Spinal cord (tissue), 10 donors: ENCODE results near the gene MED31. TPM values are rescaled to one million over a fixed set of nuclear protein-coding genes. Genes with fewer than 3 reads are reported as not detected.

Experiments
- DNase-seq, 6 donors: peaks; one replicate each; pipeline versions ENCODE4 v3.0.0 to v3.0.0-alpha.2; 2013 to 2015; ENCODE audit warnings: low spot score in 6 of 6, low read depth in 4 of 6
- H3K27ac ChIP-seq: one replicate; pipeline ENCODE4 v1.5.1; 2013; ENCODE audit warnings: low read depth, low read length, control low read depth
- H3K27me3 ChIP-seq: one replicate; pipeline ENCODE4 v1.6.1; 2013; ENCODE audit warnings: low read length; ENCODE audit not compliant: control insufficient read depth, insufficient read depth
- H3K36me3 ChIP-seq: one replicate; pipeline ENCODE4 v1.6.1; 2013; ENCODE audit warnings: low read length; ENCODE audit not compliant: control insufficient read depth, insufficient read depth
- H3K4me1 ChIP-seq: one replicate; pipeline ENCODE4 v1.6.1; 2013; ENCODE audit warnings: low read length; ENCODE audit not compliant: control insufficient read depth, insufficient read depth
- H3K4me3 ChIP-seq: one replicate; pipeline ENCODE4 v1.5.1; 2013; ENCODE audit warnings: low read depth, low read length, control low read depth
- H3K9me3 ChIP-seq: one replicate; pipeline ENCODE4 v1.6.1; 2013; ENCODE audit warnings: low read length; ENCODE audit not compliant: control insufficient read depth, insufficient read depth
- WGBS: methylation state at CpG from one replicate; pipeline ENCODE4 v1.1.5; 2013; ENCODE audit warnings: missing lambda C conversion rate; ENCODE audit not compliant: insufficient coverage; 5-methylcytosine and 5-hydroxymethylcytosine counted together
- polyA plus RNA-seq, 2 donors: library from polyadenylated mRNA; unstranded; fragments of 120-200 nt; gene quantifications; one replicate each; pipeline ENCODE4 v1.2.1, GENCODE V29; 2013; ENCODE audit not compliant: insufficient read length in 2 of 2
- total RNA-seq, 2 donors: library from RNA; depleted of rRNA in 1 of 2; stranded (reverse); fragments of 120-200 nt in 1 of 2; fragments of >200 nt in 1 of 2; gene quantifications; one replicate each; pipeline versions ENCODE4 v1.2.3 to v1.2.4, GENCODE V29; 2013 to 2014
- donor health status: healthy.

MED31 gene
- total and polyA plus RNA-seq, 4 donors, result 15.8 to 27.6 (median 23.1) TPM

GRCh38 chr17:6636616-6637457, 14.6 kb downstream of the MED31 start:
- H3K4me3 ChIP-seq, result no peak overlapping the region
- H3K9me3 ChIP-seq, result no peaks in the 10 kb centered on the region
- H3K27ac ChIP-seq, result no peak overlapping the region
- peaks cover 30% of the 10 kb centered on the region for H3K36me3 ChIP-seq
- DNase-seq, result no peak
- WGBS, result 91% methylated on average over 15 of the region's 17 CpGs
- H3K27me3 ChIP-seq, result no peaks in the 10 kb centered on the region
- H3K4me1 ChIP-seq, result peaks cover 35% of the 10 kb centered on the region

- WGBS, result 86% methylated on average over 1 of the region's 2 CpGs
- Histone ChIP-seq H3K9me3 (no peaks in the 10 kb centered on the region), H3K4me3 (no peak overlapping the region), H3K4me1 (peaks cover 31% of the 10 kb centered on the region), H3K27ac (no peak overlapping the region), H3K36me3 (peaks cover 30% of the 10 kb centered on the region), H3K27me3 (no peaks in the 10 kb centered on the region)
- DNase-seq, result no peak
Measured at GRCh38 chr17:6636105-6636504, 15.3 kb downstream of the MED31 start.

GRCh38 chr17:6633263-6633662, 18.1 kb downstream of the MED31 start:
- Histone ChIP-seq H3K36me3 (peaks cover 20% of the 10 kb centered on the region), H3K27ac (no peak overlapping the region), H3K4me3 (no peak overlapping the region), H3K4me1 (peaks cover 12% of the 10 kb centered on the region), H3K27me3 (no peaks in the 10 kb centered on the region), H3K9me3 (no peaks in the 10 kb centered on the region)
- DNase-seq, result no peak
- WGBS, result 100% methylated on average over 1 of the region's 3 CpGs

- Histone ChIP-seq H3K4me3 (no peak overlapping the region), H3K27ac (no peak overlapping the region), H3K9me3 (no peaks in the 10 kb centered on the region), H3K36me3 (peaks cover 17% of the 10 kb centered on the region), H3K27me3 (no peaks in the 10 kb centered on the region), H3K4me1 (peaks cover 5% of the 10 kb centered on the region)
- no peak for DNase-seq
Measured at GRCh38 chr17:6632530-6632929, 18.9 kb downstream of the MED31 start.

GRCh38 chr17:6630390-6630789, 21.0 kb downstream of the MED31 start:
- H3K4me3 ChIP-seq, result no peak overlapping the region
- no CpG with 5 or more reads among the region's 1 CpG for WGBS
- no peaks in the 10 kb centered on the region for H3K9me3 ChIP-seq
- no peak for DNase-seq
- peaks cover 11% of the 10 kb centered on the region for H3K36me3 ChIP-seq
- no peak overlapping the region for H3K27ac ChIP-seq
- H3K4me1 ChIP-seq, result no peaks in the 10 kb centered on the region
- no peaks in the 10 kb centered on the region for H3K27me3 ChIP-seq

- Histone ChIP-seq H3K4me3 (no peak overlapping the region), H3K9me3 (no peaks in the 10 kb centered on the region), H3K4me1 (no peaks in the 10 kb centered on the region), H3K27ac (no peak overlapping the region), H3K36me3 (peaks cover 13% of the 10 kb centered on the region), H3K27me3 (no peaks in the 10 kb centered on the region)
- no peak for DNase-seq
- WGBS, result 80% methylated on average over 1 of the region's 1 CpG
Measured at GRCh38 chr17:6627019-6627418, 24.4 kb downstream of the MED31 start.

GRCh38 chr17:6626616-6627015, 24.8 kb downstream of the MED31 start:
- peaks cover 13% of the 10 kb centered on the region for H3K36me3 ChIP-seq
- H3K4me1 ChIP-seq, result no peaks in the 10 kb centered on the region
- H3K27me3 ChIP-seq, result no peaks in the 10 kb centered on the region
- DNase-seq, result no peak
- no peaks in the 10 kb centered on the region for H3K9me3 ChIP-seq
- H3K27ac ChIP-seq, result no peak overlapping the region
- WGBS, result no CpG with 5 or more reads among the region's 6 CpGs
- no peak overlapping the region for H3K4me3 ChIP-seq

- H3K27ac ChIP-seq, result no peak overlapping the region
- no CpG with 5 or more reads among the region's 3 CpGs for WGBS
Measured at GRCh38 chr17:6623941-6624340, 27.5 kb downstream of the MED31 start.

GRCh38 chr17:6611231-6611630, 40.2 kb downstream of the MED31 start:
- Histone ChIP-seq H3K4me1 (no peaks in the 10 kb centered on the region), H3K27ac (no peak overlapping the region), H3K36me3 (peaks cover 24% of the 10 kb centered on the region), H3K27me3 (no peaks in the 10 kb centered on the region), H3K4me3 (no peak overlapping the region), H3K9me3 (no peaks in the 10 kb centered on the region)
- WGBS, result 100% methylated on average over 1 of the region's 4 CpGs
- no peak for DNase-seq

More at GRCh38 chr17:6623941-6624340, 27.5 kb downstream of the MED31 start:
- no peaks in the 10 kb centered on the region for H3K9me3 ChIP-seq
- no peak overlapping the region for H3K4me3 ChIP-seq
- no peaks in the 10 kb centered on the region for H3K27me3 ChIP-seq
- peaks cover 19% of the 10 kb centered on the region for H3K36me3 ChIP-seq
- DNase-seq, result no peak
- H3K4me1 ChIP-seq, result no peaks in the 10 kb centered on the region

- Histone ChIP-seq H3K4me1 (no peaks in the 10 kb centered on the region), H3K4me3 (no peak overlapping the region), H3K27me3 (no peaks in the 10 kb centered on the region), H3K36me3 (peaks cover 27% of the 10 kb centered on the region), H3K27ac (no peak overlapping the region), H3K9me3 (no peaks in the 10 kb centered on the region)
- 100% methylated on average over 2 of the region's 5 CpGs for WGBS
- no peak for DNase-seq
Measured at GRCh38 chr17:6610011-6610410, 41.4 kb downstream of the MED31 start.
